SIG-M5 treated with dmso at 0.1 percent for 504 hours (cell line): ENCODE results near the gene TSSK3.

Experiments used
- DNase-seq: peaks from one replicate; lab custom pipeline; 2025; ENCODE audit not compliant: unreplicated experiment; lab: John Stamatoyannopoulos, UW

Gene TSSK3

DNA sequence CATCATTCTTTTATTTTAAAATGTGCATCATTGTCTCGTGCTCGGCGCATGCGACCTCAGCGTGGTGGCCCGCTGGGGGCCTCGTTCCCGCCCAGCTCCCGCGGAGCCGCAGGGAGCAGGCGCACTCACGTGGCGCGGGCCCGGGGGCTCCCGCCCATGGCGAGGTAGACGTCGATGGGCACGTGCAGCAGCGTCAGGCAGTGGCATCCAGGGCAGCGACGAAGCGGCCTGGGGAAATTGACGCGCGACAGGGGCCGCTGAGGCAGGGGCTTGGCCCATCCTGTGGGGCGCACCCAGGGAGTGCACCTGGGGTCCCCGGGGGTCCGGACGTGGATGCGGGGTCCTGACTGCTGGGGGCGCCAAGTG, 1.0 kb upstream of the TSSK3 start:
- no peak for DNase-seq

DNA sequence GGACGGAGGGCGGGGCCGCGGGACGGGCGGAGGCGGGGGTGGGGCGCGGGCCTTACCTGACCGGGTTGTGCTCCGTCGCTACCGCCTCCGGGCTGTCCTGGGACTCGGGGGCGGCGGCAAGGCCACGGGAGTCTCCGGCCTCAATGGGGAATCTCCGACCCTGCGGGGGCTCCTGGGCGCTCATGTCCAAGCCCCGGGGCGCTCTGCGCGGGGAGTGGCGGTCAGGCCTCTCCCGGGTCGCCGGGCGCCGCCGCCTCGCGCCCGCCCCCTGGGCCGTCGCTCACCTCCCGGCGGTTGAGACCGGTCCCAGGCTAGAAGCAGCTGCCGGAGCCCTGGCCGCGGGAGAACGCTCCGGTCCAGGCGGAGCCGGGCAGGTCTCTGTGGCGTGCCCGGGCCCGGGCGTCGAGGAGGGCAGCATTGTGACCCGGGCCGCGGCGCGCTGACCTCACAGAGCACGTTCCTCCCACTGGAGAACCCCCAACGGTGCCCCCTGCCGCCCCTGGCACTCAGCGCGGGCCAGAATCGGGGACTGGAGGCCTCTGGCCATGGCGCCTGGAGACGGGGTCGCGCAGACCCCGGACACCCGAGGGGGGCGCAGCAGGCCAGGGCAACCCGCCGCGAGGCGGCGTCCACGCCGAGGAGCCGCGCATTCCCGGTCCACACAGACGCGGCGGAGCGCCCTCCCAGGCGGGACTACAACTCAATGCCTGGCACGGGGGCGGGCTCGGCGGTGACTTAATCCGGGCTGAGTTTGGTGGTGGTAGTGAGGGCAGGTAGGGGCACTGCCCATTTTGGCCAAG, 465 bp upstream of the TSSK3 start:
- DNase-seq = no peak

DNA sequence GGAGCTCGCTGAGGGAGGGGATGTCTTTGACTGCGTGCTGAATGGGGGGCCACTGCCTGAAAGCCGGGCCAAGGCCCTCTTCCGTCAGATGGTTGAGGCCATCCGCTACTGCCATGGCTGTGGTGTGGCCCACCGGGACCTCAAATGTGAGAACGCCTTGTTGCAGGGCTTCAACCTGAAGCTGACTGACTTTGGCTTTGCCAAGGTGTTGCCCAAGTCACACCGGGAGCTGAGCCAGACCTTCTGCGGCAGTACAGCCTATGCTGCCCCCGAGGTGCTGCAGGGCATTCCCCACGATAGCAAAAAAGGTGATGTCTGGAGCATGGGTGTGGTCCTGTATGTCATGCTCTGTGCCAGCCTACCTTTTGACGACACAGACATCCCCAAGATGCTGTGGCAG, 1.4 kb downstream of the TSSK3 start:
- no peak for DNase-seq

DNA sequence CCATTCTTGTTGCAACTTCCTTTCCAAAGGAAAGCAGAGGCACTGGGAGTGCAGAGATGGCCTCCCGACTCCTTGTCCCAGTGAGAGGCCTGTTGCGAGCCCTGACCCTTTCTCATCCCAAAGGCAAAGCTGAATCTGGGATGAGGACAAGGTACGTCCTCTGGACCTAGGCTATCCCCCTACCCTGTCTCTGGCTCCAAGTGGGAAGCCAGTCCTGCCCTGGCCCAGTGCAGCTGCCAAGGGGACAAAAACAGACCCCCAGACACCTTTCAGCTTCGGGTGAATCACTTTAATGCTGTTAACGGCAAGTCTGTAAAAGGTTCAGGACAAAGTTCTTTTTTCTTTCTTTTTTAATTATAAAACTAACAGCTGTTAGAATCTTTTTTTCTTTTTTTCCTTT, 2.5 kb downstream of the TSSK3 start:
- DNase-seq = no peak

DNA sequence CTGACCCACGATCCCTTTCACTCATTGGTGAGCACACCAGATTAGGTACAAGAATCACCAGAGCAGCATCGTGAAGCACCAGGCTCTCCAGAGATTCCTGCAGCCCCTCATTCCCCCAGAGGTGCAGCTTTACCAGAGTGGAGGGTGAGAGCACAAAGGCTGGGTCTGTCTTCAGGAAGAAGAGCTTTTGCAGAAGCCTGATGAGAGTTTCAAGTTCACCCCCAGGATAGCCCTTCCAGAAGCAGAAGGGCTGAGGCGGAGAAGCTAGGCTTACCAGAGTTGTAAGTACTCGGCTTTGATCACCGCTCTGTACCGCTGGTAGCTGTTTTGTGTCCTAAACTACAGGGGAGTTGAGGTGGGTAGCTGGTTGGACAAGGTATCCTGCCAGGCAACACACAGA, 3.1 kb downstream of the TSSK3 start:
- no peak for DNase-seq

DNA sequence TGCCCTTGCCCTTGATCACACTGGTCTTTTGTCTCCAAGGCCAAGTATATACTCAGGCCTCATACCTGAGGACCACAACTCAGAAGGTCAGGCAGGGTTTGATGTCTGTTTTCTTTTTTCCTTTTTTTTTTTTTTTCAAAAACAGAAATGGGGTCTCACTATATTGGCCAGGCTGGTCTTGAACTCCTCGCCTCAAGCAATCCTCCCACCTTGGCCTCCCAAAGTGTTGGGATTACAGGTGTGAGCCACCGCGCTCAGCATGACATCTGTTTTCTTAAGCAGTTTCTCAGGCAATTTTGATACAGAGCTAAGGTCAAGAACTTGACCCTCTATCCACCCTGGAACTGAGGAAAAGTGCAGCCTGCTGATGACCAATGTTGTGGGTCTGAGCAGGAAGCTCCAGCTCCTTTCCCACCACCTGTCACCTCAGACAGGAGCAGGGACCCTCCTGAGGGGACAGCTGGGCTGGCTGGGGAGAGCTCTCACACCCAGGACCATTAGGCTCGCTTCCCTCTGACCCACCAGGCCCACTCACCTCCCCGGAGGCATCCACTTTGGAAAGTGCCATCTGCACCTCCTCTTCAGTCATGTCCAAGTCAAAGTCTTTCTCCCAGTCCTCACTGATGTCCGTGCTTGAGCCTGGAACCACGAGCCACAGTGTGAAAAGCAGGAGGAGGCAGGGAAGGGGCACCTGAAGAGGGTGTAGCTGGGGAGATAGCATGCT, 5.7 kb downstream of the TSSK3 start:
- no peak for DNase-seq

DNA sequence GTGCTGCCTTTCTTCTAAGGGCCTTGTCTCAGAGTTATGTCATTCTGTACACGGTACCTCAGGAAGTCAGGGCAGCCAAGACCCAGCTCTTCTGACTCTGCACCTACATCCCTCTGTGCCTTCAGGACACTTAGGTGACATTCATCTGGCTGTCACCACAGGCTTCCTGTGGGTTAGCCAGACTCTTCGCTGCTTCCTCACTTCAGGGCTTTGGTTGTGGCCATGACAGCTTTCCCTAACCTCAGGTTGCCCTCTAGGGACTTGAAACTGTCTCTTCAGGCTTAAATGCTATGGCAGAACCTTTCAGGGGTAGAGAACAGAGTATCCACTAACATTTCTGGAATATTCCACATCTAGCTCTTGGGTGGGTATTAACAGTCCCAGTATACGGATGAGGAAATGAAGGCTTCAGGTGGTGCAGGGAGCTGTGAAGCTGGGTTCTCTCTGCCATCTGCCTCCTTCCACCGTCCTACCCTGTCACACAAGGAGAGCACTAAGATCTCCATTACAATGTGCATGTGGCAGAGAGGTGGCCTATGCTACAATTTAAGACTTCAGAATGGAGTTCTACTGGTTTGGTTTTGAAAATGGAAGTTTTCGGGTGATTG, 9.9 kb downstream of the TSSK3 start:
- DNase-seq = no peak

DNA sequence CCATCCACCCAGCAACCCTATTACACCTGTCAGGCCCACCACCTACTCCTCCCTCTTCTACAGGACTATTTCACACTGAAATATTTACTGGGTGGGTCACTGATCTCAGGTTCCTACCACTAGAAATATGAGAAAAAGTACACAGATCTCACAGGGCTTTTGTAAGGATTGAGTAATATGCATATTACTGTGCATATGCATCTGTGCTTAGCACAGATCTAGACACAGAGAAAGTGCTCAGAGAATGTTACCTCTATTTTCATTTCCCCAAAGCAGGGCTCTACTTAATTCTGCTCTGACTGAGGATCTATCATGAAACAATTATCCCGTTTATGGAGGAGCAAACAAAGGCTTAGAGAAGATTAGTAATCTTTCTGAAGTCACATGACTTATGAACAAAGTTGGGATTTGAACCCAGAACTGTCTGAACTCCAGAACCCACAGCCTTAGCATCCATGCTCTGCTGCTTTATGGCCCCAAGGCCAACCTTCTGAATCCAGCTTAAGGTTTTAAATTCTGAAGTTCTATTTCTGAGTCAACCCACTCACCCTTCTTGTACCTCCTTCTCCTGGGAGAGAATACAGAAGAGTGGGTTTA, 11.8 kb downstream of the TSSK3 start:
- DNase-seq = no peak

DNA sequence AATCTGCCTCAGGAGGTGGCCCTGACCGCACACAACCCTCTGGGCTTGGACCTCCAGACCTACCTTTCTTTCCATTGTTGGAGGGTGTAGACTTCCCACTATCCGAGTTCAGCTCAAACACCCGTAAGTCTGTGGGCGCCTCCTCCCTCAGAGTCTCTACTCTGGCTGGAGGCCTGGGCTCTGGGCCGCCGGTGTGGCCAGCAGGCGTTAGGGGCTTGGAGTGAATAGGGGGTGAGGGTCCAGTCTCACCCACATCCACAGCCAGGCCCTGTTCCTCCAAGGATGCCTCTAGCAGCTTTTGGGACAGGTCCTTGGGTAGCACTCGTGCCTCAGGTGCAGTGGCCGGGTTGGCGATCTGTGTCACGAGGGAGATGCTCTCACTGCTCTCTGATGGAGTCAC, 13.9 kb downstream of the TSSK3 start:
- no peak for DNase-seq

DNA sequence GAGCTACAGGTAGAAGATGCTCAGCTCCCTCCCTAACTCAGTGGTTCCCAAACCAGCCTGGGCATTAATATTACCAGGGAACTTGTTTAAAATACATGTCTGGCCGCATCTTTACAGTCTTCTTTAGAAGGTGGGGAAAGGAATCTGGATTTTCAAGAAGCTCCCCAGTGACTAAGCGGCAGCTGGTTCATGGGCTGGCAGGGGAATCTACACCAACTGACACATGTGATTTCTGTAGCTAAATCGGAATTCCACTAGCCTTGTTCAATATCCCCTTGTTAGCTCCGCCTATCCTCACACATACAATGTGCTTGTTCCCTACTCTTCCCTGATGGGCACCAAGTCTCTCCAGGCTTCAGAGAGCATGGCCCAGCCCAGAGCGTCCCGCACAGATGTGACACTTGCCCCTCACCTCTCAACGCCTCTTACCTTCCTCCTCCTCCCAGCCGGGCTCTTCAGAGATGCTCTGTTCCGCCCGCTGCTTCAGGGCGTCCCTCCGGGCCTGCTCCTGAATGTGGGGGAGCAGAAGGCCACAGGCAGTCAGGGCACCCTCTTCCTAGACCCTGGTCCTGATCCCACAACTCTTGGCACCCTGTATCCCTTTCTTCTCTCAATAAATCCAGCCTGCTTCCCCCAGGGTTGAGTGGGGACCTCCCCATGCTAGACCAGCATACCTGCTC, 15.3 kb downstream of the TSSK3 start:
- DNase-seq = no peak

DNA sequence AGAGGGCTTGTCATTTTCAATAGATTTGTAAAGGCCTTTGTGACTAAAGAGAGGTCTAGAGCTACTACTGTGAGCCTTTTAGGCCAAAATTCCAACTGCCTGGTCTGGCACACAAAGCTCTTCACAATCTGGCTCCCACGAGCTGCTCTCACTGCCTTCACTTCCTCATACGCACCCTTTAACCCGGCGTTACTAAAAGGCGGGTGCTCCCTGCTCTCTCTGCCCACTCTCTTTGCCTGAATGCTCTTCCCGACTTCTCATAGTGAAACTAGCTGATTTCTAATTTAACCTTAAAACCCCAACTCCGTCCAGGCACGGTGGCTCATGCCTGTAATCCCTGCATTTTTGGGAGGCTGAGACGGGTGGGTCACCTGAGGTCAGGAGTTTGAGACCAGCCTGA, 17.7 kb downstream of the TSSK3 start:
- DNase-seq = no peak

DNA sequence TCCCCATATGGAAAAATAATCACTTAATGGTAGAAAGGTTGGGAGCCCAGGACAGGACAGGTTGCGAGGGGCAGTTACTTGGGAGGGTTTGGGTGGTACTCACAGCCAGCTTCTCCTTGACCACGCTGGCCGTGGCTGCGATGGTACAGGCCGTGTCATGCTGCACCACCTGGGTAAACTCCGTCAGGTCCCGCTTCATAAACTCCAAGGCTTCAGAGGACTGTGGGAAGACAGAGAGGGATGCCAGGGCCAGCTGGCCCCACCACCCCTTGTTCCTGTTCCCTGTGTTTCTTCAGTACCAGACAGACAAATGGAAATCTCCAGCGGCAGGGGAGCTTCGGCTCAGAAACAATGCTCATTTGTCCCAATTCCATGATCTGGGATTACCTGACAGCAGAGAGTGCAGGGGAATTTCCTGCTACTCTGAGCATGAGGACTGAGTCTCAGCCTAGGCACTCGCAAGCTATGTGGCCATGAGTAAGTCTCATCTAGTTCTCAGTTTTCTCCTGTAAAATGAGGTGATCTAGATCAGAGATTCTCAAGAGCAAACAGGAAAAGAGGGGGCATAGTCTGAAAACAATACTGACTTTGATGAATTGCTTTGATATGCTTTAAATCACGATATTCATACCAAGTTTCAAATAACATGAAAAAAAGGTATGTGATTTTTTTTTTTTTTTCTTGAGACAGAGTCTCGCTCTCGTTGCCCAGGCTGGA, 24.5 kb downstream of the TSSK3 start:
- no peak for DNase-seq

DNA sequence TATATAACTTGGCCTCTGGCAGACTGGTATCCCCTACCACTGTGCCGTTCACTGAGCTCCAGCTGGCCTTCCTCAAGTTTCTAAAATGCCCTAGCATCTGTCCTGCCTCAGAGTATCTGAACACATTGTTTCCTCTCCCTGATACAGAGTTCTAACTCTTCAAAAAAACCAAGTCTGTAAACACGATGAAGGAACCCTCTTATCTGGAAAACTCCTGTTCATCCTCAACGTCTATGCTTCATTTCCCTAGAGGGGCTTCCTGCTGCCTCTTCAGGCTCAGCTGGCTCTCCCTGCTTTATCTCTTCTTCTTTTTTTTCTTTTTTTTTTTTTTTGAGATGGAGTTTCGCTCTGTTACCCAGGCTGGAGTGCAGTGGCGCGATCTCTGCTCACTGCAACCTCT, 26.3 kb downstream of the TSSK3 start:
- DNase-seq = no peak

DNA sequence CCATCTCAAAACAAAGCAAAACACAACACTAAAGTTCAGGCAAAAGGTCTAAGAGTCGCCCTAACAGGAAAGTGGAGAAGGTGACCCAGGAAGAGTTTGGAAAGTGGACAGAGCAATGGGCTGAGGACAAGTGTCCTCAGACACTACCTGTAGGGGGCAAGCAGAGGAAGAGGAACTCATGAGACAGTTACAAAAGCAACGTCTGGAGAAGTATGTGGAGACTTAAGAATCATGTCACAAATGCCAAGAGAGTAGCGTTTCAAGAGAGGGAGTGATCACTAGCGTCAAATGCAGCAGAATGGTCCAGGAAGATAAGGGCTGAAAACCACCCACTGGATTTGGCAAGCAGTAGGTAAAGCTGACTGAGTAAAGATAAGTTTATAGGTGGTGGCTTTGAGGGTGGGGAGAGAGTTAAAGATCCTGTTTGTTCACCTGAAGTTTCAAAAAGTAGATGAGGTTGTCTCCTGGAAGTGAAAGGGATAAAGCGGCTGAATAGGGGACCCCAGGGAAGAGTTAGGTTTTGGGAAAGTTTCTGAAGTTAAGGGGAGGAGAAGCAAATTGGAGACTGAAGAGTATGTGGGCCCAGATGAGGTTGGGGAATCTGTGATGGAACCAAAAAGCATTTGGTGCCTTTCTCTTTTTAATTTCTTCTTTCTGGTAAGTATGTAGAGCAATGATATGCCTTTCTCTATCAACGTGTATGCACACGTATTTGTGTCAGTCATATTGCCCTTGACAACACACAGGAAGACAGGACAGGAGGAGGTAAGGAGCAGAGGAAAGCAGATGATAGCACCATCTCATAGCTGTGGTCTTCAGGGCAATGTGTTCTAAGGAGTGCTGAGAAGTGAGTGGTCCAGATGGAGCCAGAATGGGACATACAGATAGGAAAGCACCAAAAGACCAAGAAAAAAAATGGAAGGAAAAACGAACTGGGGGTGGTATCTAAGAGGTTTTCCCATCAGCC, 28.8 kb downstream of the TSSK3 start:
- no peak for DNase-seq

DNA sequence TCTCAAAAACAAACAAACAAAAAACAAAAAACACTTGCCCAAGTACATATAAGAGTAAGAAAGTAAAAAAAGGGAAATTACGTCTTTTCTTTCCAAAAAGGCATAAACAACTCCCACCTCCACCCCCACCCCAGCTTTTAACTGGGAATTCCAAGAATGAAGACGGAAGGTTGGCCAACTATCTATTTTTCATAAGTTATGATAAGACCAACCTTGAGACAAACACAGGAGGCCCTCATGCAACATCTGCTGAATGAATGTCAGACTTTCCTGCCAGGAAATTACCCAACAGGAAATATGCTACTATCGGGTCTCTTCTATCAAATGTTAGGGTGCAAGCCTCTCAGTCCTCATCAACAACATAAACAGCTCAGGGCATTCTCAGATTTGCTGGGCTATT, 30.0 kb downstream of the TSSK3 start:
- no peak for DNase-seq

DNA sequence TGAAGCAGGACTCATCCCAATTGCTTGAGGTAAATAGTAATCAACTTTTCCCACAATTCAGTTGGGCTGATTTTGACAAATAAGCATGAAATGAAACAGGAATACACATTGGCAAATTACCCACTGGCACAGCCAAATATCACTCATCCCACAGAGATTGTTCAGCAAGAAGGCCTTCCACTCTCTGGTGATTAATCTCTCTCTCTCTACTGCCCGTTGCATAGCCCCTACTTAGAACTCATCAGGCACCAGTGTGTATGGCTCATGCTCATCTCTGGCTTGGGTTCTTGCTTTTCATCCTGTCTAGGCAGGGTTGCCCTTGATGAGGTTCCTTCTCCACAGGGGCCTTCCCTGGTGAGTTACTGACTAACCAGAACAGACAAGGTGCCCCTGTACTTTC, 30.8 kb downstream of the TSSK3 start:
- no peak for DNase-seq

DNA sequence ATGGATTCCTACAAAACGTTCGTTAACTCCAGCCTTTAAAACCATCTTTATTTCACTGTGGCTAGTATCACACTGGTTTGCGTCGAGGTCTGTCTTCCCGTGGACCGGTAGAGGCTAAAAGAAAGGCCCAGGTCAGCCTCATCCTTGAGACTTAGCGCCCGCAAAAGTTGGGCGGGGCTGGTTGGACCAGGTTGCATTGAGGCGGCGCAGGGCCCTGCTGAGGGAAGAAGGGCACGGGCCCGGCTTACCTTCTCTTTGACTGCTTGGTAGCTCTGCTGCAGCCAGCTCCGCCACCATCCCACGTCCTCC, 31.4 kb downstream of the TSSK3 start:
- no peak for DNase-seq

DNA sequence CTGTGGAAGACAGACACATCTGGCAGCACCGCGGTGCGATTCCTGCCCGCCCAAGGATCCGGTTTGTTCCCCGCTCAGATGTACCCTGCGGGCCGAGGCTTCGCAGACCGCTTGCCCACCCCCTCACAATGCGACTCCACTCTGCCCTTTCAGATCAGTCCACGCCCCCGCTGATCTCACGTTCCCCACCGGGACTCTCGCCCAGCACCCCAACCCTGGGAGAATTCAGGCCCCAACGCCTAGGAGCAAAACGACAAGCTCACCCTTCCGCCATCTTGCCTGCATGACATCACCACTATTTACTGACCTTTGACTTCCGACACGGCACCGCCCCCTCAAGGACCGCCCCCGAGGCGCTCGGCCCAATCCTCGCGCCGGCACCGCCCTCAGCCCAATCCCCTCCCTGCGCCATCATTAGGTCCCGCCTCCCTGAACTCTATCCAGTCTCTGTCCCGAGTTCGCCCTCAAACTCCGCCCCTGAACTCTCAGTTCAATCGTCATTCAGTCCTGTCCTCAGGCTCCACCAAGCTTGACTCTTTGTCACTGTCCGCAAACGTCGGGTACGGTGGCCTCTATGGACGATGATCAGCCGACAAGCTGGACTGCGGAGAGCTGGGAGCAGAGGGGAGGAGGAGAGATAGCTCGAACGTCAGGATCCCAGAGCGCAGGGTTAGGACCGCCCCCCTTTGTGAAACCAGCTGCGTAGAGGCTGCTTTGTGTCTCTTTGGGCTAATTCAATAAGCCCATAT, 32.0 kb downstream of the TSSK3 start, which contains the start of gene BSDC1:
TSS of gene BSDC1 (minus strand) at position 301 of the 749 bp plus-strand sequence. CDS start at position 274, 27 bp downstream.
- DNase-seq = peak; percentile 97

DNA sequence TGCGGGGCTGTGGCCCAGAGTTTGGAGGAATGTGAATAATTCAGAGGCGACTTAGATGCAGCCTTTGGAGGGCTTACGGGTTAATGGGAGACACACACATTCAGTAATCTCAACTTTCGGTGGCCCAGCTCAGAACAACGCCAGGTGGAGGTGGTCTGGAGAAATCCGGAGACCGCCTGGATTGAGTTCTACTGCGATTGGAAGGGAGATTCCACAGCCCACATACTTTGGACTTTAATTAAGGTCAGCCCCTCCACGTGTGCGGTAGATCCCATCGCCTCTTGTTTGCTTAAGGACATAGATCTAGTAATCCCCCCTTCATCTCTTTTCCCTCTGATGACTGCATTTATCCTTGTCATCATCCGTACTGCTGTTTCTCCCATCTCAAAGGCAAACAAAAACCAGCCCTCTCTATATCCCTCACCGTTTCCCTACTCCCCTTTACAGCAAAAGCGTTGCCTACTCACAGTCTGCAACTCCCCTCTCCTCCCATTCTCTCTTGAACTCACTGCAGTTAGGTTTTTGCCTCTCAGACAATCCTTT, 32.6 kb downstream of the TSSK3 start:
- no peak for DNase-seq
